Neural progenitor cell (in vitro differentiated cells): ENCODE results near the gene ITPR3.

Source experiments
- EZH2 ChIP-seq: fragments of 200-600 bp; sonication (generic); IDR thresholded peaks from 2 replicates; pipeline ENCODE4 v1.6.1; 2017; ENCODE audit warnings: antibody characterized with exemption, mild to moderate bottlenecking, moderate library complexity
- TF ChIP-seq, protein P1 (sequence below): fragments of 200-600 bp; sonication (generic); IDR thresholded peaks from 2 replicates; pipeline ENCODE4 v1.5.1; 2017; ENCODE audit warnings: antibody characterized with exemption, mild to moderate bottlenecking

DNA sequence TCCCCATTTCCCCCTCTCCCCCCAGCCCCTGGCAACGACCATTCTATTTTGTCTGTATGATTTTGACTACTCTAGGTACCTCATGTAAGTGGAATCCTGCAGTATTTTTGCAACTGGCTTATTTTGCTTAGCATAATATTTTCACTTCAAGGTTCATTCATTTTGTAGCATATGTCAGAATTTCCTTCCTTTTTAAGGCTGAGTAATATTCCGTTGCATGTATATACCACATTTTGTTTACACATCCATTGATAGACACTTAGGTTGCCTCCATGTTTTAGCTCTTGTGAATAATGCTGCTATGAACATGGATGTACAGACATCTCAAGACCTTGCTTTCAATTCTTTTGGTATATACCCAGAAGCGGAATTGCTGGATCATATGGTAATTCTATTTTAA is 91.8 kb downstream of the ITPR3 start:
- TF ChIP-seq, protein P1, sequence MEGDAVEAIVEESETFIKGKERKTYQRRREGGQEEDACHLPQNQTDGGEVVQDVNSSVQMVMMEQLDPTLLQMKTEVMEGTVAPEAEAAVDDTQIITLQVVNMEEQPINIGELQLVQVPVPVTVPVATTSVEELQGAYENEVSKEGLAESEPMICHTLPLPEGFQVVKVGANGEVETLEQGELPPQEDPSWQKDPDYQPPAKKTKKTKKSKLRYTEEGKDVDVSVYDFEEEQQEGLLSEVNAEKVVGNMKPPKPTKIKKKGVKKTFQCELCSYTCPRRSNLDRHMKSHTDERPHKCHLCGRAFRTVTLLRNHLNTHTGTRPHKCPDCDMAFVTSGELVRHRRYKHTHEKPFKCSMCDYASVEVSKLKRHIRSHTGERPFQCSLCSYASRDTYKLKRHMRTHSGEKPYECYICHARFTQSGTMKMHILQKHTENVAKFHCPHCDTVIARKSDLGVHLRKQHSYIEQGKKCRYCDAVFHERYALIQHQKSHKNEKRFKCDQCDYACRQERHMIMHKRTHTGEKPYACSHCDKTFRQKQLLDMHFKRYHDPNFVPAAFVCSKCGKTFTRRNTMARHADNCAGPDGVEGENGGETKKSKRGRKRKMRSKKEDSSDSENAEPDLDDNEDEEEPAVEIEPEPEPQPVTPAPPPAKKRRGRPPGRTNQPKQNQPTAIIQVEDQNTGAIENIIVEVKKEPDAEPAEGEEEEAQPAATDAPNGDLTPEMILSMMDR: no peak
- TF ChIP-seq EZH2: no peak
